OCI-LY1 (cell line): ENCODE data around the gene NISCH.

ENCODE experiments used
- CTCF ChIP-seq: fragments of 200-600 bp; sonication (generic), shearing (Covaris generic); IDR thresholded peaks from 2 replicates; pipeline ENCODE4 v1.5.1; 2017; ENCODE audit warnings: mild to moderate bottlenecking, antibody characterized with exemption, low read length, moderate library complexity, mixed read lengths
- EZH2 ChIP-seq: fragments of 200-600 bp; sonication (generic), shearing (Covaris generic); IDR thresholded peaks from 2 replicates; pipeline ENCODE4 v1.8.0; 2017; ENCODE audit warnings: borderline replicate concordance, mixed run types, mild to moderate bottlenecking, antibody characterized with exemption, low read length, moderate library complexity, mixed read lengths

- no peak for TF ChIP-seq CTCF
- no peak for TF ChIP-seq EZH2
Observed at GRCh38 chr3:52490035-52490938, 34.9 kb downstream of the NISCH start.
